Measurements from ENCODE around the gene ARRB2.
A peak's percentile ranks its signal among the peaks of the same experiment; 100 is the strongest.
"Not testable (repeated sequence)": the region's sequence is repeated elsewhere in the genome, so short reads cannot be mapped to it uniquely, and the experiment has no call there.

Gene ARRB2

DNA sequence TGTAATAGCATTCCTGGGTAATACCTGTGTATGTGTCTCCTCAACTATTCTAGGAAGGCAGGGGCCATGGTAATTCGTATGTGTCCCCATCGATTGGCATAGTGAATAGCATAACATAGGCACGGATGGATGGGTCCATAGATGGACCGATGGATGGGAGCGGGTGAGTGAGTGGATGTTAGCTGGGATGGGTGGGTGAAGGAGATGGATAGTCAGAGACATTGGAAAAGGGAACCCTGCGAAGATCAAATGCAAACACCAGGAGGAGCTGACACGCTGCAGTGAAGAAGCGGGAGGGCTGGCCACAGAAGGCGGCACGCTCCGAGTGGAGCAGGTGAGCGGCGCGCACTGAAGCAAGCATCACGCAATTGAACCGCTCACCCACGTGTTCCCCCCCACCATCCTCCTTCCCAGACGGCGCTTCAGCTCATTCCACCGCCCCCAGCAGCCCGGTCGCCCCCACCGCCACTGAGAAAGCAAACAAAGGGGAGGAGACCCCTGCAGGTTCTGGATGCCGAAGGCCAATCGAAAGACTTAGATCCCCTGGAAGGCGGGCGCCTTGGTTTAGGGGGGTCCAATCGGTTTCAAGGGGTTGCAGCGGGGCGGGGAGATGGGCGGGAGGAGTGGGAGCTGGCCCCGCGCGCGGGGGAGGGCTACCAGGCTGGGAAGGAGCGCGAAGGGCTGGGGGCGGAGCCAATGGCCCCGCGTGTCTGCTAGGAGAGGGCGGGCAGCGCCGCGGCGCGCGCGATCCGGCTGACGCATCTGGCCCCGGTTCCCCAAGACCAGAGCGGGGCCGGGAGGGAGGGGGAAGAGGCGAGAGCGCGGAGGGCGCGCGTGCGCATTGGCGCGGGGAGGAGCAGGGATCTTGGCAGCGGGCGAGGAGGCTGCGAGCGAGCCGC, at the start of gene ARRB2:
Gene ARRB2 (plus strand): TSS at position 839 of the 899 bp plus-strand sequence. CDS start 90 bp downstream, outside the sequence.
- DNase-seq = peak; percentile 56 to 100 (median 98)

DNA sequence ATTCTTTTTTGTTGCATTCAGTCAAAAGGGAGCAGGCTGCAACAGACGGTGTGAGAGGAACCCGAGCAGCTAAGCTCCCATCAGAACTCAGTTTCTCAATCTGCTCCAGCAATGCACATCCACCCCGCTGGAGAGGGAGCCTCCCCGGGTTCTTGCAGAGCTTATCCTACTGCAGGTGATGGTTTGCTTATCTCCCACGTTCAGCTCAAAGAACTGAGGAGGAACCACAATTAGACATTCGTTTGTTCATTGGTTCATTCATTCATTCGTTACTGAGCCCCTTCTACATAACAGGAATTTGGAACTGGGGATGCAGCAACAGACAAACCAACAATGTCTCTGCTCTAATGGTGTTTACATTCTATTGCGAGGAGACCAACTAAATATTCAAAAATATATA, 46.7 kb upstream of the ARRB2 start:
- DNase-seq = no peak

DNA sequence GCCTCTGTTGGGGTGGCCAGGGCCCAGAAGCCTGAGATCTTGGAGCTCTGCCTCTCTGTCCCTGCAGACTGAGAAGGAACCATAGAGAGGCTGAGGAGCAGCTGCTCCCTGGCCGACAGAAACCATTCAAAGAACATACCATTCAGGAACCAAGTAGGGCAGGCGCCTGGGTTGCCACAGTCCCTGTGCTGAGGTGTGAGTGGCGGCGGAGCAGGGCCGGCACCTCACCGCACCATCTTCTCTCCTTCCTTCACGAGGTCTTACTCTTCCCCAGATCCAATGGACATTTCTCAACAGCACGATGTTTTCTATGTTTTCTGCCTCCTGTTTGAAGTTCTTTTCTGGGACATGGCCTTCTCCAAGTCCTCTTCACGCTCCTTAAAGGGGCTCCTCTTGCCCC, 46.2 kb upstream of the ARRB2 start:
- DNase-seq = no peak

DNA sequence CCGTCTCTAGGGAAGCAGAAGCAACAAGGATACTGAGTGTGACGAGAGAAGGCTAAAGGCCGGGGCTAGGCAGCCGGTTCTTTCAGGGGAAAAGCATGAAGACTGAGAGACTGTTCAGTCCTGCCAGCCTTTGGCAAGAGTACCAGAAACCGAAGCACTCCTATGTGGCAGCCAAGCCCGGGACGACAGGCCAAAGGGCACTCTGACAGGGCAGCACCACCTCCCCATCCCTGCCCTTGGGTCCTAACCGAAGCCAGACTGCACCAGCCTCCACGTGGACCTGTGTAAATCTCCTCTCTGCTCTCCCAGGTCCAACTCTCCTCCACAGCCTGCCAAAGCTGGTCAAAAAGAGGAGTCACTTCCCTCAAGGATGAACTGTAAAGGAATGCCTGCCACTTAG, 45.4 kb upstream of the ARRB2 start:
- DNase-seq = no peak

DNA sequence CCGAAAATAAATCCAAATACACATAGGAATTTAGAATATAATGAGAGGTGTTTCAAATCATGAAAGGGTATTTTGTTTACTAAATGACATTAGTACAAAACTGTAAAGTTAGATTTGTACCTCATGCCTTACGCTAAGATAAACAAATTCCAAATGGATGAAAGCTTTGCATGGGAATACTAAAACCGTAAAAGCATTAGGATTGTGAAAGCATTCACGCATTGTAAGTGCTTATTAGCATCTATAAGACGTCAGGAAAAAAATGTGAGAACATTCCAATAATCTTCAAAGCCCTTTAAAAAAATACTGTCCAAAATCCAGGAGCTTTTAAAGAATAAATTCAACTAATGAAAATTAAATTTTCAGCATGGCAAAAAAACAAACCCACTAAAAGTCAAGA, 44.1 kb upstream of the ARRB2 start:
- no peak for DNase-seq

DNA sequence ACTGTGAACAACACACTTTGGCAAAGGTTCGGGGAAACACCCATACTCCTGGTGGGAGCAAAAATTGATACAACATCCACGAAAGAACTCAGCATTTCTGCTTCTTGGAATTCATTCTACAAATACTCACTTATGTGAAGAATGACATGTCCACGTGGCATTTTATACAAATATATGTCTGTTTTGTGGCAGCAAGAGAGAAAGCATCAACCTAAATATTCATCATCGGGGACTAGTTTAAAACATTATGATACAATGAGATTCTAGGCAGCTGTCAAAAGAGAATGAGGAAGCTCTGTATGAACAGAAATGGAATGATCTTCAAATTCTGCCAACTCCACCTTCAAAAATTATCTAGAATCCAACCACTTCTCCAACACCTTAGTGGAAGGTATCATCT, 43.3 kb upstream of the ARRB2 start:
- no peak for DNase-seq

DNA sequence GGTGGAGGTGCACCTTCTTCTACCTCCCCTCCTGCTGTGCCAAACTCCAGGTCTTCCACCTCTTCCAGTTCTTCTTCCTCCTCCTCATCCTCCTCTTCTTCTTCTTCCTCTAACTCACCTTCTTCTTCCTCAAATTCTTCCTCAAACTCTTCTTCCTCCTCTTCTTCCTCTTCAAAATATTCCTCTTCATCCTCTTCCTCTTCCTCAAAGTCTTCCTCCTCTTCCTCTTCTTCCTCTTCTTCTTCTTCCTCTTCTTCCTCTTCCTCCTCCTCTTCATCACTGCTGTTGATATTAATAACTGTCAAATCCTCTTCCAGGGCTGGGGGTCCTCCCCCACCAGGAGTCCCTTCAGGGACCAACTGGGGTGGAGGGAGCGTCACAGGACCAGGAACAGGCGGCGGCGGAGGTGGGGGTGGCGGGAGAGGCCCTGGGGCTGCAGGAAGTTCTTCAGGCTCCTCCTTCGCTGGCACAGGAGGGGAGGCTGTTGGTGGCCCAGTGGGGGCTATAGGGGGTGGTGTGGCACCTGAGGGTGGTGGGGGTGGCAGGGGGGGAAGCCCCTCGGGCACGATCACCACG, 38.3 kb upstream of the ARRB2 start:
- no peak for DNase-seq

DNA sequence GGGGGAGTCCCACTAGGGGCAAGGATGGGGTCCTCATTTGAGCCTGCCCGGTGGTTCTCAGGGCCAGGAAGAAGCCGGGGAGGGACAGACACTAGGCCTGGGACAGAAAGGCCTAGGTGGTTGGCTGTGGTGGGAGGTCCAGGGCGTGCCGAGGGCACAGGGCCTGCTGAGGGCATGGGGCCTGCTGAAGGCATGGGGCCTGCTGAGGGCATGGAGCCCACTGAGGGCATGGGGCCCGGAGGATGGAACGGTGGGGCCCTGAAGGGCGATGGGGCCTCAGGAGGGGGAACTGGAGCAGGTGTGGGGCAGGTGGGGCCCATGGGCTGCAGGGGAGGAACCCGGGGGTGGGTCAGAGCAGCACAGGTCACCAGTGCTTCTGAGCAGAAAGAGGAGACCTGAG, 37.7 kb upstream of the ARRB2 start:
- no peak for DNase-seq

DNA sequence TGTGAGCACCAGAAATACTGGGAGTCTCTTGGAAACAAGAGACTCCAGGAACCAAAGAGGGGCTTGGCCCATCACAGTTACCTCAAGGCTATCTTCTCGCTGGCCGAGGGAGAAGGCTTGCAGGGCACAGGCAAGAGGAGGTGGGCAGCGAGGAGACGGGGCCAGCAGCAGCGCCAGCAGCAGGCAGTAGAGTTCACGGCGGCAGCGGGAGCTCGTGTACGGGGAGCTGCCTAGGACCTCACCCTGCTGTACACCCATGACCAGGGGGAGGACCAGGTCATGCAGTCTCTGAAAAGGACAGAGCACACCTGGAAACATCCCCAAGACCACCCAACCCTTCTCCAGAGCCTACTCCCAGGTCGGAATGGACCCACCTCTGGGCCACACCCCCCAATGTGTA, 37.3 kb upstream of the ARRB2 start:
- no peak for DNase-seq

DNA sequence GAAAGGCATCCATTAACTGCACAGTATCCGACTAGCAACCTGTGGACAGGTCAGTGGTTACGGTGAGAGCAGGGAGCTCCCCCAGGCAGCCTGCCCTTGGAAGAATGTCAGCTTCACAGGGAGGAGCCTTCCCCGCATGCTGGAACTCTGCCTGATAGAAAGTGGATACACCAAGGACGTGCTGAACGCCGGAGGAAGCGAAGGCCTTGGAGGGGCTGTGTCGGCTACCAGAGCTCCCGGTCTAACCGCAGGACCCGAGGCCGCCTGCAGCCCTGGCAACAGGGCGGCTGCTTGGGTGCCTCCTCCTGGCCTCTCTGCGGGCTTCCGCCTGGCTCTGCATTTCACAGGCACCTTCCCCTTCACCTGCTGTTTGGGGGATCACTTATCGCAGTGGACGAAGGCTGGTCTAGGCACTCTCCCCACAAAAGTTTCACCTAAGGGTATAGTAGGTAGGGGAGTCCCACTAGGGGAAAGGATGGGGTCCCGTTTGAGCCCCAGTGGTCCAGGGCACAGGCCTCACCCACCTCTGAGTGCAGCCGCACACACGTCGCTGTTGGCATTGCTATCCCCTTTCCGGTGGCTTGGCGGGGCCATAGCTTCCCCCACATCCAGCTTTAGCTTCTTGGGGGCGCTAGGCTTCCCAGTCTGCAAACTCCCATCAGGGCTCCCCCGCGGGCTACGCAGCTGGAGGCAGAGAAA, 36.3 kb upstream of the ARRB2 start:
- DNase-seq = no peak

DNA sequence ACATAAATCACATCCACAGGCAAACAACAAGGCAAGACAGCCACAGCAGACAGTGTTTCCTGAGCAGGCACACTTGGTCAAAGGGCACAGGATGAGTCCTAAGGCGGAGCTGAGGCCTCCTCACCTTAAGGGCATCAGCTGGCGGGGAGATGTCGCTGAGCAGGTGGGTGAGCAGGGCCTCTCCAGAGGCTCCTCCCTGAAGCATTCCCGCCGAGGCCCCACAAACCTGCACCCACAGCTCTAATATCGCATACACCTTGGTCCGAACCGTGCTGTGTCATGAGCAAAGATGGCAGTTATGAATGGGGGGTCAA, 35.8 kb upstream of the ARRB2 start:
- DNase-seq = no peak

DNA sequence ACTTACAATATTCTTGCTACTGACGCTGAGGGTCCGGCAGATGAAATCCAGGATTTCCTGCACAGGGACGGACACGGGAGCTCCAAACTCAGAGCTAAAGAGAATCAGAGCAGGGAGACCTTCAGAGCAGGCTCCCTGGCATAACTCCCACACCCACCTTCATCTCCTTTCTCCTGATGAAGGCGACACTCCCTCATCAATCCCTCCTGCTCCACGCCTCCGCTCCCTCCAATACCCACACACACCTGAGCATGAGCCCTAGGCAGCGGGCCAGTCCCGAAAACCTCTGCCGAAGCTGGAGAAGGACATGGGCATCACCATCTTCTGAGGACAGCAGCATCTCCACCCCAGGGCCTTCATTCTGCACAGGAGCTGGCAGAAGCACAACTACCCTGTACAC, 34.6 kb upstream of the ARRB2 start:
- DNase-seq = no peak

DNA sequence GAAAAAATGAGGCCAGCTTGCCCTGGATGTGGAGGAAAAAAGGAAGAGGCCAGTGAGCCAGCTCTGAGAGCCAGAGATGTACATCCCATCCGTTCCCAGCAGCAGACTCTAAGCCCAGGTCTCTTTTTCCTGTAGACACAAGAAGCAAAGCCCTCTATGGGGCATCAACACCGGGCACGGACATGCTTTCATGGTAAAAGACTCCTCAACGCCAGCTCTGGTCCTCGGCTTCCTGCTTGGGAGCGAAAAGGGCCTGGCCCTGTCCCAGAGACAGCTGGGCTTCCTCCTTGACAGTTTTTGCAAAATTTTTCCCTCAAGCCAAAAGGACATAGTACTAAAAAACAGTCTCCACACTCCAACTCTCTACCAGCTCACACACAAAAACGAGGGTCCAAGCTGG, 33.6 kb upstream of the ARRB2 start:
- DNase-seq = no peak

DNA sequence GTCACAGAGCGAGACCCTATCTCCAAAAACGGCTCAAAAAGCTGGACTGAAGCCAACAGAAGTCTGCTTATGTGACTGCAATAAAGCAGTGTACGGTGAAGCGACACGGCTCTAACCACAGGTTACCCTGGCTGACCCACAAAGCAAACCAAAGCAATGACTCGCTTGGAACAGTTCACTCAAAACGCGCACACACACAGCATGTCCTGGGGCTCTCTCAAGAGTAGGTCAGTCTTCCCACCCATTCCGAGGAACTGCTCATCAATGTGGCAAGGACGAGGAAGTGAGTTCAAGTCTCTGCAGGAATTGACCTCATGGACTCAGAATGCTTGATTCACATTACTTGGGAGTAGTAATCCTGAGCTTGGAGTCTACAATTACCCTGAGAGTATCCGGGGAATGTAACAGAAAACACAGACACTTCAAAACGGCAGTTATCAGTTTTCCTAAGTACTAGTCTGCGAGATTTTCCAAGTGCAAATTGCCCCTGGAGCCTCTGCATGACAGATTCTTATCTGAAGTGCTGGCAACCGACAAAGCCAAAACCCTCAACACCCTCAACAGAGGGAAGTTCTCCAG, 31.9 kb upstream of the ARRB2 start:
- no peak for DNase-seq

DNA sequence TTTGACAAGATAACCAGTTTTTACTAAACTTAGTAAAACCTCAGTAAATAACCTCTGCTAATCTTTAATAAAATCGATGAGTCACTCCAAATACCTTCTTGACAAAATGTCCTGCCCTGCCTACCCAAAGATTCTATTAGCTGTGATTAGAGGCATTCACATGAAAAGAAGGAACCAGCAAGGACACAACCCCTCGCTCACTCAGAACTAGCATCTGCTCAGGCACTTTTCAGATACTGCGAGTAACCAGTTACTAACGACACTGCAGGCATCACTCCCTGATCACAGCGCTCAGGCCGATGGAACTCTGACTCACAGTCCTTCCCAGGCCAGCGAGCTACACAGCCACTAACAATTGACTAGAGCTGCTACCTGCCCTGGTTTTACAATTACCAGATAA, 30.8 kb upstream of the ARRB2 start:
- no peak for DNase-seq

DNA sequence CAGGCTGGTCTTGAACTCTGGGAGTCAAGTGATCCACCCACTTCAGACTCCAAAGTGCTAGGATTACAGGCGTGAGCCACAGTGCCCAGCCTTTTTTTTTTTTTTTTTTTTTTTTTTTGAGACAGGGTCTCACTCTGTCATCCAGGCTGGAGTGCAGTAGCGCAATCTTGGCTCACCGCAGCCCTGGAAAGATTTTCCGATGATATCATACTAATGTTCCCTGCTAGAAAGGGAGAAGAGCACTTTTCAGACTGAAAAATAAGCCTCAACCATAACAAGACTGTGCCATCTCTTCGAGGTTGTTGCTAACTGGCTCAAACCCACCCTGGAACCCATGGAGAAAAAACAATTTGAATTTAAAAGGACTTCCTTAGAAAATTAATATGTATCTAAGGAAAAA, 26.7 kb upstream of the ARRB2 start:
- not testable (repeated sequence) for DNase-seq

DNA sequence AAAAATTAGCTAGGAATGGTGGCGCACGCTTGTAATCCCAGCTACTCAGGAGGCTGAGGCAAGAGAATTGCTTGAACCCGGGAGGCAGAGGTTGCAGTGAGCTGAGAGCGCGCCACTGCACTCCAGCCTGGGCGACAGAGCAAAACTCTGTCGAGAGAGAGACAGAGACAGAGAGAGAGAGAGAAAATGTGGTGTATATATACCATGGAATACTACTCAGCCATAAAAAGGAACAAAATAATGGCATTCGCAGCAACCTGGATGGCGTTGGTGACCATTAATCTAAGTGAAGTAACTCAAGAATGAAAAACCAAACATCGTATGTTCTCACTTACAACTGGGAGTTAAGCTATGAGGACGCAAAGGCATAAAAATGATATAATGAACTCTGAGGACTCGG, 20.6 kb upstream of the ARRB2 start:
- not testable (repeated sequence) for DNase-seq

DNA sequence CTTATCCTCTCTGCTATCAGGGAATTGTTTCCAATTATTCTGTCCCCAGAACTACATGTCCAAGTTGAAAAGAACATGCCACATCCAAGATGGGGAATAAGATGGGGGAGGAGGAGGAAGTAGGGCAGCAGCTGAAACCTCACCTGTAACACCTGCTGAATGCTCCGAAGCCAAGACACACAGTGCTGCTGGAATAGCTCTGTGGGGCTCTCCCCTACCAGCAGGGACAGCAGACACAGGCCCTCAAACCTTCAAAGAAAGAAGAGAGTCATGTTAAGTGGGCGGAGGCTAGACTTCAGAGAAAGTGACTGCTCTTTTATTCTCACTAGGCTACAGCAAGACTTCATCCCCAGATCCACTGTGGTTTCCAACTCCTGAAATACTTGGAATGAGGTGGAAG, 19.7 kb upstream of the ARRB2 start:
- no peak for DNase-seq

DNA sequence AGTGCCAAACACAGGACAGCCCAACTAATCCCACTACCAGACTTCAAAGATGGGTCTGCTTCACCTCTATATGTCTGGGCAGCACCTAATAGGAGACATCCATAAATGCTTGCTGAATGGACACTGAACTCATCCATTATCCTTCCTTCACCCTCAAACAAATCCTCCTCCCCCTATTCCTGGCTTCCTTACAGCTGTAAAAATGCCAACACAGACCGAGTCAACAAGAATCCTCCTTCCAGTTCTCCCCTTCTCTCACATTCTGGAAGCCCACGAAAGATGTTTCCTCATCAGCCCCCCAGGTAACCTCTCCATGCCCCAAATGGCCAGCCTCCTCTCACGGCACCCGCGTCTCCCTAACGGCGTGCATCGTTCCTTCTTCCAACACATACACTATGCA, 18.7 kb upstream of the ARRB2 start:
- DNase-seq = peak in 1 of 51 donors; percentile 4

DNA sequence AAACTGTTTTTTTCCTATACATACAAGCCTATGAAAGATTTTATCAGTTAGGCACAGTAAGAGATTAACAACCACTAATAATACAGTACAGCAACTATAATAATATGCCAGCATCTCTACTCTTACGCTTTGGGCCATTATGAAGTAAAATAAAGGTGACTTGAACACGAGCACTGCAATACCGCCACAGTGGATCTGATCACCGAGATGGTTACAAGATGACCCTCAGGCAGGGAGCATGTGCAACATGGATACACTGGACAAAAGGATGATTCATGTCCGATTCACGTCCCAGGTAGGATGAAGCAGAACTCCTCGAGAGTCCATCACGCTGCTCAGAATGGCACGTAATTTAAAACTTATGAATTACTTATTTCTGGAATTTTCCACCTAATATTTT, 17.0 kb upstream of the ARRB2 start:
- no peak for DNase-seq

DNA sequence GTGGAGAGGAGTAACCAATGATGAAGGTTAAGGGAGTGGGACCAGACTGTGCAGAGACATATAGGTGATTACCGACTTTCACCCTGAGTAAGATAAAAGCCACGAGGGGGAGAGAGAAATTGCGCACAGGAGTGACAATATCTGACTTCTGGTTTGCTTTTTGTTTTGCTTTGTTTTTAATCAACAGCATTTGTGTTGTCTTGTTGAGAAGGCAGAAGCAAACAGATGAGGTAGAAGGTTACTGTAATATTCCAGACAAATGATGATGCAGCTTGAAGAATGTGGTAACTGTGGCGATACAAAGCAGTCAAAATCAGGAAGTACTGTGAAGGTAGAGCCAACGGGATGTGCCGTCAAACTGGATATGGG, 14.0 kb upstream of the ARRB2 start:
- DNase-seq = no peak

DNA sequence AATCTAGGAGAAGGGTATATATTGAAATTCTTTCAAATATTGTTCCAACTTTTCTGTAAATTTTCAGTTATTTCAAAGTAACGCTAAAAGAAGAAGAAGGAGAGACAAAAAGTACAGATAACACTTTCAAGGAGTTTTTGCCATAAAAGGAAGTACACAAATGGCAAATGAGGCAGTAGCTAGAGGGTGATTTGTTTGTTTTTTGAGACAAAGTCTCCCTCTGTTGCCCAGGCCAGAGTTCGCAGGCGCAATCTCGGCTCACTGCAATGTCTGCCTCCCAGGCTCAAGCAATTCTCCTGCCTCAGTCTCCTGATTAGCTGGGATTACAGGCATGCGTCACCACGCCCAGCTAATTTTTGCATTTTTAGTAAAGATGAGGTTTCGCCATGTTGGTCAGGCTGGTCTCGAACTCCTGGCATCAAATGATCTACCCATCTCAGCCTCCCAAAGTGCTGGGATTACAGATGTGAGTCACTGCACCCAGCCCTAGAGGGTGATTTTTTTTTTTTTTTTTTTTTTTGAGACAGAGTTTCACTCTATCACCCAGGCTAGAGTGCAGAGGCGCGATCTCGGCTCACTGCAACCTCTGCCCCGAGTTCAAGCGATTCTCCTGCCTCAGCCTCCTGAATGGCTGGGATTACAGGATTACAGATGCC, 10.9 kb upstream of the ARRB2 start:
- peak in 2 of 51 donors; percentile 4 to 10 for DNase-seq
